GM18520 (cell line): ENCODE results near the gene BICC1.

Experiments used
- ATAC-seq: cut with Tn5 transposase; IDR thresholded peaks from one replicate; pipeline ENCODE4 v1.9.1; 2021; ENCODE audit not compliant: unreplicated experiment

Gene BICC1

DNA sequence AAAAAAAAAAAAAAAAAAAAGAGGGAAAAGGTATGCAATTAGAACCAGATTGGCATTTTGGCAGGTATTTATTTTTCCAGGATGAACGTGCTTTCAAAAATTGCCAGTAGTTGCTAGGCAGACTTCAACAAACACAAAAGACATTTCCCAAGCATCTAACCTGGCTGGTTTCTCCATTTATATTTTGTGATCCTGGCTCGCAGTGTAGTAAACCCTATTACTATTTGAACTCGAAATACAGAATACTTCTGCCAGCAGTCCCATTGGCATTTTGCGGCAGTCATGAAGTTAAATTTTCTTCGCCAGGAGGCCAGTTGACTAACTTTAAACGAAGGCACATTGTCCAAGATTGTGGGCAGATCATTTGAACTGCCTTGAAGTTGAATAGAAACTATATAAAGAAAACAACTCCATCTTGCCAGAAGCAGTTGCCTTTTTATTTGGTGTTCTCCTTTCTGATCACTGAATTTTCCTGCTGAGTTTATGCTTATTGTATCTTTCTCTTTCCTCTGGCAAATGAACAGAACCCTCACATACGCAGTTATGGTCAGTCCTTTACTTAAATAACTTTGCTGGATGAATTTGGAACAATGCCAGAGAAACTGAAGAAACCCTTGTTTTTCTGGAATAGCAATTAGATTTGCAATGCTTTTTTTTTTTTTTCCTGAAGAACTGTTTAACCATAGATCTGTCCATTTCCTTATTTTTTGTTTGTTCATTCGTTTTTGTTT is 132.9 kb downstream of the BICC1 start:
- ATAC-seq = no peak

- ATAC-seq = no peak
These were observed 134.9 kb downstream of the BICC1 start for GRCh38 chr10:58647376-58648112.

DNA sequence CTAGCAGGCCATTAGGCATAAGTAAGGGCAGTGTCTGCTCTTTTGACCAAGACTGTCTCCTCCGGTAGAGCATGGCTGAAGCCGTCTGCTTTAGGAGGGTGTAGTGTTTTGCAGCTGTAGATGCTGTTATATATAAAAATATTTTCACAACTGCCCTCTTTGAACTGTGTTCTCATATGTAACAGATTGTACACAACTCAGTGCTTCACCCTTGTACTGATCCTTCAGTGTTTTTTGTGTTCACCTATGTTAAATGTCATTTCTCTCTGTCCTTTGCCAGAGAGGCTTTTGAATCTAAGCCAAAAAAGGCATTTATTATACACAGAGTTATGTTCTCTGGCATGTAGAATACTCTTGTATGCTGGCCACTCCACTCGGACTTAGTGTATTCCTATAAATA is 135.5 kb downstream of the BICC1 start:
- ATAC-seq = no peak

GRCh38 chr10:58651040-58651439 is 138.4 kb downstream of the BICC1 start:
- no peak for ATAC-seq

DNA sequence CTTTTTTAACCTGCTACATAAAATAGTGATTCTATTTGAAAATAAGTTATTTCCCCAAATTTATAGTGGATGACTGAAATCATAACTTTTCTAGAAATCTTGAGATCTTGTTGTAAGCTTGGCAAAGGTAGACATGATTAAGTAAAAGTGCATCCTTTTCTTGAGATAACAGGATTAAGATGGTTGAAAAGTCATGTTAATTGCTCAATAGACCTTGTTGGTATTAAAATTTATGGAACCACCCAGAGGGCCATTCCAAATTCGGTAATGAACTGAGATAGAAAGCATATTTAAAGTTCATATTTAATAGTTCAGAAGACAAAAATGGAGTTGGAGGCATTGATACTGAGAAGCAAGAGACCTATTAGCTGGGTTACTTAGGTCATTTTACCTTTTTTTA is 139.1 kb downstream of the BICC1 start:
- no peak for ATAC-seq

- no peak for ATAC-seq
These were observed 140.5 kb downstream of the BICC1 start for GRCh38 chr10:58653139-58653538.

DNA sequence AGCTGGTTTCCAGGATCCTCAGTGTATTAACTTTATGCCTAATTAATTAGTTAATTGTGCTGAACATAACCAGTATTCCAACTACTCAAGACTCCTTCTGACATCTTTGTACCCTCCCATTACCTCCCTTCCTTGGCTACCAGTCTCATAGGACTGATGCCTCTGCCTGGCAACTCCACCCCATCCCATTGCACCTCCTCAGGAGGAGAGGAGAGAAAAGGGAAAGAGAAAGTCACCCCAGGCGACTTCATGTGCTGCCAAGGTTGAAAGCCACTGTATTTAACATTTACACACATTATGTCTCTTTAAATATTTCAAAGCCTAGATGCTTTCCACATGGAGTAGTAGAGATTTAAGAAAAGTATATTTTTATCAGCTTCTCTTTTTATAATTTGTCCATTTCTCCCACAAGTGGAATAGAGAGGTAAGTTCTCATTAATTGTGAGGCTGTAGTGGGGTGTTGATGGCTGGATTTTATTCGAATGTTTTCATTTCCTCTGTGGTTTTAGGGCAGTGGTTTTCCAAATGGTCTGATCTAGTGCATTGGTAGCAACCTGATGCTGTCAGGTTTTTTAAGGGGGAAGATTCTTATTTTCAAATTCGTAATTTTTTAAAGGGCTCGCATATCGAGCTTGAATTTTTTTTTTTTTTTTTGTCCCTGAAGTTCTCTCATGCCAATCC is 148.0 kb downstream of the BICC1 start:
- ATAC-seq = no peak

DNA sequence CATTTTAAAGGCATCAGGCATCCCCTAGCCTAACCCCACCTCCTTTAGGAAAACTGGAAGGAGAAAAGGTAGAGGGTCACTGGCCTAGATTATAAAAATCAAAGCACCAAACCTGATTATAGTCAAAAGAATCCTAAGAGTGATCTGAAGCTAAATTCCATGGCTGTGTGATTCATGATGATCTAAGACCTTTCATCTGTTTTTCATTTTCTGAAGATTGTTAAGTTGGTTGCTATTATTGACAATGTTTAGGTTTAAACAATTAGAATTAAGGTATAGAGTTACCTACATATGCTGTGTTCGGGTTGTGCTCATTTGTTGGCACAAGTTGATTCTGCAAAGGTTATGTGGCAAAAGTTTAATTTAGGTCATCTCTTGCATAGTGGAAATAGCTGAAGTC is 148.7 kb downstream of the BICC1 start:
- ATAC-seq = no peak

GRCh38 chr10:58661902-58662301 is 149.2 kb downstream of the BICC1 start:
- no peak for ATAC-seq

DNA sequence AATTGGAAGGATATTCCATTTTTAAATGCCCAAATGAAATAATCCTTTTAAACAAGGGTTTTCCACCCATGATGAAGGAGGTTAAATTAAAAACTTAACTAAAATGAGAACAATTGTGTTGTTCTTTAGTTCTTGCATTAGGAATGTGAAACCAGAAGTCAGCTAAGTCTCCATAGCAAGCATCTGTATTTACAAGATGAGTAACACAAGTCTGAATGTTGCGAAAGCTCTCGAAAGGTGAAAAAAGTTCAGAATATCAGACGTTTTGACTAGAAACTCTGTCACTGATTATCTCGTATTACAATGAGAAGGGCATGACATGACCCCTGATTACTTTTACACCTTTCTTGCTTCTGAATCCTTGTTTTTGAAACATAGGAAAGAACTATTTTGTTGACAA is 149.6 kb downstream of the BICC1 start:
- ATAC-seq = no peak

- no peak for ATAC-seq
These were observed 152.7 kb downstream of the BICC1 start for GRCh38 chr10:58665361-58665760.

- no peak for ATAC-seq
These were observed 153.4 kb downstream of the BICC1 start for GRCh38 chr10:58666024-58666423.

DNA sequence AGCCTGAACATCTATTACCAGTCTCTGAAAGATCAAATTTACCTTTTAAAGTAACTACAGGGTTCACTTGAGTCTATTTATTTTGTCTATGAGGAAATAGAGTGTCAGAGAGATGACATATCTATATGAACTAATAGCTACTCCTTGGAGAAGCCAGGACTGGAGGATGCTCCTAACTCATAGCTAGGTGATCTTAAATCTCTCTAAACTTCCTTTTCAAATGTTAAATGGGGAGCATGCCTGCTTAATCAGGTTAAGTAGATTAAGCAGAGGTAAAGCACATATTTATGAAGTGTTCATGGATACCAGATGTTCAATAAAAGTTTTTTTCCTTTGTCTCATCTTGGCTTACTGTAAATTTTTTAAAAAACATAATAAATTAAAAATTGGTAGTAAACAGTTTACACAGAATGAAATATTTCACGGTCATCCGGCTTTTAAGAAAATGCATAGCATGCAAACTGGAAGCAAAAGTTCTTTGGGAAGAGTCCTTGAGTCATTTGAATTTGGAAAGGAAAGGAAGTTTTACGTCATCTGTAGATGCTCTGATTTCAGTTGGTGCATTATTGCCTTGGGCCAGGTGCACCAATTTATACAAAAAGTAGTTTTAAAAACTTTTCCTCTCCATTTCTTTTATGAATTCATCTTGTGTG is 155.1 kb downstream of the BICC1 start:
- ATAC-seq = no peak

- ATAC-seq = no peak
These were observed 160.2 kb downstream of the BICC1 start for GRCh38 chr10:58672845-58673244.

- ATAC-seq = no peak
These were observed 161.6 kb downstream of the BICC1 start for GRCh38 chr10:58674251-58674650.

- no peak for ATAC-seq
These were observed 162.6 kb downstream of the BICC1 start for GRCh38 chr10:58675321-58675720.

- no peak for ATAC-seq
These were observed 178.9 kb downstream of the BICC1 start for GRCh38 chr10:58691528-58691927.

GRCh38 chr10:58693919-58694318 is 181.2 kb downstream of the BICC1 start:
- ATAC-seq = no peak

DNA sequence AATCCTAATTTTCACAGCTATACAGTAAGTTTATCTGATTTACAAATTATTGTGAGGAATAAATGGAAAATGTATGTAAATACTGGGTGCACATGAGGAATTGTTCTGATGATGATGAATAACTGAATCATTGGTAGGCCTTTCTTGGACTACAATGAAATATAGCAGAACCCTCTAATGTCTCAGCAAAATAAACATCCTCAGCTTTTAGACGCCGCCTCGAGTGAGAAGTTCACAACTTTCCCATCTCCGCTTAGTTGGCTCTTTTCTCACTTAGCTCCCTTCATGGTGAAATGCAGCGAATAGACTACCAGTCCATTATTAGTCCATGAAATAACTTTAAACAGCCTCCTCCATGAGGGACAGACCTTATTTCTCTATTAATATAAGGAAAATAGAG is 182.3 kb downstream of the BICC1 start:
- no peak for ATAC-seq

DNA sequence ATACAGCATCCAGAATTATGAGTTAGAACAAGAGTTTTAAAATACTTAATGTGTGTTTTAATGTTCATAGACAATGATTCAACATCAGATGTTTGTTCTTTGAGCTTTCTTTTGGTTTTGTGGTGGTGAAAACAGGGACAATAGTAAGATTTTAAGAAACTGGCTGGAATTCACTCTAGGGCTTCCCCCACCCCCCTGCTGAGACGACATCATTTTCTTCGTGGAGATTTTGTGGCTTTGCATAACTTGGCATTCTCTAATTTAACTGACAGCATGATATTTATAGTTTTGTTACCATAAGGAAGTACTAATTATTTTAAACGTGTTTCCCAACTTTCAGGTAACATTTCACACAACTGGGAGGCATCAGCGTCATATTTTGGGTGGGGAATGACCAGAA is 184.1 kb downstream of the BICC1 start:
- ATAC-seq = no peak

- ATAC-seq = no peak
These were observed 185.0 kb downstream of the BICC1 start for GRCh38 chr10:58697691-58698090.
